Measurements from ENCODE around the gene ADAM11. TPM values are rescaled to one million over a fixed set of nuclear protein-coding genes. Genes with fewer than 3 reads are reported as not detected.

ADAM11 gene
- total and polyA plus RNA-seq, 9 of the 15 experiments (the other 6 are each of a cell fraction or from before 2014, with no cell fraction given) = 0.01 to 0.31 (median 0.14) TPM; not detected in 2

GRCh38 chr17:44807093-44807816, 48.5 kb downstream of the ADAM11 start (continued):
- TF ChIP-seq E2F4 (CRISPR knock-in tag; IDR thresholded peaks at IDR 0.05; ENCODE audit: low read depth) (no peak), MTA1 (IDR thresholded peaks at IDR 0.05; ENCODE audit: borderline replicate concordance) (no peak), PRMT5 (CRISPR knock-in tag; IDR thresholded peaks at IDR 0.05) (no peak)

GRCh38 chr17:44807817-44808155, 49.0 kb downstream of the ADAM11 start:
- ATAC-seq (no peak), FAIRE-seq (no peak), DNase-seq (ENCODE audit: extremely low read depth in 1 of 4, low spot score in 3 of 4) (no peak)
- TF ChIP-seq NELFE (IDR thresholded peaks at IDR 0.05; ENCODE audit: insufficient read depth, insufficient read length) = no peak
- TF ChIP-seq CLOCK (CRISPR knock-in tag; IDR thresholded peaks at IDR 0.05; ENCODE audit: borderline replicate concordance) = no peak
- TF ChIP-seq MAFG (tag; conservative IDR thresholded peaks at IDR 0.05) = no peak
- no peak for TF ChIP-seq ARID2 (IDR thresholded peaks at IDR 0.05)
- TF ChIP-seq ZNF75A (CRISPR knock-in tag; IDR thresholded peaks at IDR 0.05) = no peak
- TF ChIP-seq EZH2 (IDR thresholded peaks at IDR 0.05; ENCODE audit: borderline replicate concordance, low read depth, low read length) = no peak
- no peak for TF ChIP-seq ZFP36 (IDR thresholded peaks at IDR 0.05; ENCODE audit: low read depth, low read length, partially characterized antibody)
- no peak for TF ChIP-seq BRF2 (IDR thresholded peaks at IDR 0.05; ENCODE audit: borderline replicate concordance, insufficient read depth, insufficient read length)
- peaks cover 45 to 65% of the 10 kb centered on the region in 2 experiments for H3K27me3 ChIP-seq (ENCODE audit: control insufficient read depth in 2 of 2, insufficient read depth in 2 of 2, low read length in 2 of 2)
- H3K9ac ChIP-seq (ENCODE audit: insufficient read depth in 1 of 2, low read depth in 2 of 2, low read length in 2 of 2) = no peak overlapping the region
- H3K9me3 ChIP-seq (replicated peaks; ENCODE audit: control insufficient read depth, insufficient read depth, low read depth, low read length) = no peaks in the 10 kb centered on the region
- H4K20me1 ChIP-seq (replicated peaks; ENCODE audit: control insufficient read depth, insufficient read depth, low read length) = no peaks in the 10 kb centered on the region
- 0% methylated on average over 3 of the region's 3 CpGs for whole genome bisulfite sequencing (ENCODE audit: insufficient coverage, low coverage, missing lambda C conversion rate)
- ChIA-PET POLR2A (interaction anchor here (1.2 kb wide), 1 partner anchor 13 kb away, joined by 3 read pairs; no protein-coding TSS in a partner anchor), CTCF (ENCODE audit: low intra/inter-chr PET ratio) (no interaction called here)
- no peak overlapping the region for H3K4me3 ChIP-seq
- in situ Hi-C loops (cut with MboI) = no loop called here
- H2AFZ ChIP-seq (ENCODE audit: low read depth, low read length) = no peak overlapping the region
- BruUV-seq (replicated peaks) = no TSS peak
- H3K27ac ChIP-seq (ENCODE audit: extremely low read depth, low read depth, low read length) = no peak overlapping the region
- no peaks in the 10 kb centered on the region for H3K36me3 ChIP-seq (ENCODE audit: control insufficient read depth, insufficient read depth, low read length)
- no peaks in the 10 kb centered on the region for H3K79me2 ChIP-seq (ENCODE audit: control insufficient read depth, insufficient read depth, low read length)
- intact Hi-C loops (cut with micrococcal nuclease) = no loop called here
- H3K4me1 ChIP-seq (replicated peaks in 1 of 2; ENCODE audit: control insufficient read depth in 2 of 2, insufficient read depth in 2 of 2, low read length in 2 of 2) = no peaks in the 10 kb centered on the region; a peak in 1 of 5 replicates
- no peak overlapping the region for H3K4me2 ChIP-seq (ENCODE audit: insufficient read depth, low read length)
- no peaks in the 10 kb centered on the region for H3K9me1 ChIP-seq (ENCODE audit: control insufficient read depth, insufficient read depth, low read length)
